PC-9 (cell line): Measurements from ENCODE around the gene CCDC18. TPM values are rescaled to one million over a fixed set of nuclear protein-coding genes. Genes with fewer than 3 reads are reported as not detected.

Experiments used
- BruUV-seq: library from RNA; stranded (reverse); fragments of 400-500 nt; replicated peaks from 2 replicates; lab custom pipeline; 2021; lab: Mats Ljungman, UMichigan
- CTCF ChIA-PET: fragments of 300-600 bp; sonication (Branson Sonifier 250); formaldehyde crosslinking; loops from one replicate; lab custom pipeline; 2022; ENCODE audit warnings: antibody characterized with exemption; lab: Charles Lee
- POLR2A ChIA-PET: fragments of 300-600 bp; sonication (Branson Sonifier 250); formaldehyde crosslinking; loops from one replicate; lab custom pipeline; 2022; ENCODE audit warnings: antibody characterized with exemption; ENCODE audit not compliant: unreplicated experiment; lab: Charles Lee
- DNase-seq, 2 experiments: peaks; one replicate each; pipeline versions ENCODE4 v3.0.0 to v3.0.0-alpha.2; 2015 to 2022; ENCODE audit warnings: mixed read lengths in 1 of 2
- H2AFZ ChIP-seq: fragments of 200-600 bp; sonication (generic); 2 replicates; pipeline ENCODE4 v1.8.1; 2017; ENCODE audit warnings: antibody characterized with exemption
- H3F3A ChIP-seq: fragments of 200-600 bp; sonication (generic); 2 replicates; pipeline ENCODE4 v1.8.1; 2017; ENCODE audit warnings: antibody characterized with exemption, mild to moderate bottlenecking, low read depth; ENCODE audit not compliant: insufficient read depth
- H3K27ac ChIP-seq: fragments of 200-600 bp; sonication (generic); 2 replicates; pipeline ENCODE4 v1.6.1; 2016; ENCODE audit warnings: mixed run types
- H3K27me3 ChIP-seq: fragments of 200-600 bp; sonication (generic); 2 replicates; pipeline ENCODE4 v1.6.1; 2016; ENCODE audit warnings: low read depth, mixed run types; ENCODE audit not compliant: insufficient read depth
- H3K36me3 ChIP-seq: fragments of 200-600 bp; sonication (generic); 2 replicates; pipeline ENCODE4 v1.6.1; 2016; ENCODE audit warnings: low read depth, mixed run types
- H3K4me1 ChIP-seq: fragments of 200-600 bp; sonication (generic); replicated peaks from 2 replicates; pipeline ENCODE4 v1.6.1; 2016; ENCODE audit warnings: mixed run types; ENCODE audit not compliant: insufficient read depth
- H3K4me2 ChIP-seq: fragments of 200-600 bp; sonication (generic); 2 replicates; pipeline ENCODE4 v1.6.1; 2017; ENCODE audit warnings: mixed run types
- H3K4me3 ChIP-seq: fragments of 200-600 bp; sonication (generic); 2 replicates; pipeline ENCODE4 v1.6.1; 2016; ENCODE audit warnings: mixed run types
- H3K79me2 ChIP-seq: fragments of 200-600 bp; sonication (generic); 2 replicates; pipeline ENCODE4 v1.6.1; 2017; ENCODE audit warnings: low read depth, mixed run types
- H3K9me2 ChIP-seq: fragments of 200-600 bp; sonication (generic); 2 replicates; pipeline ENCODE4 v1.8.1; 2017; ENCODE audit warnings: mild to moderate bottlenecking; ENCODE audit not compliant: insufficient read depth
- H3K9me3 ChIP-seq: fragments of 200-600 bp; sonication (generic); 2 replicates; pipeline ENCODE4 v1.8.1; 2016; ENCODE audit warnings: low read depth; ENCODE audit not compliant: insufficient read depth
- H4K20me1 ChIP-seq: fragments of 200-600 bp; sonication (generic); 2 replicates; pipeline ENCODE4 v1.8.1; 2017; ENCODE audit not compliant: insufficient read depth
- EZH2 ChIP-seq: fragments of 200-600 bp; sonication (generic); IDR thresholded peaks from 2 replicates; pipeline ENCODE4 v1.8.0; 2017; ENCODE audit warnings: antibody characterized with exemption, low read depth
- intact Hi-C: fragments of 100-400 bp; cut with micrococcal nuclease; formaldehyde crosslinking; loops from one replicate; pipeline ENCODE4 v1.10.0; 2022; ENCODE audit not compliant: unreplicated experiment
- total RNA-seq: library from RNA; stranded (reverse); gene quantifications from 2 replicates; pipeline ENCODE4 v1.2.3, GENCODE V29; 2021
- TF ChIP-seq, protein P1 (sequence below): fragments of 200-600 bp; sonication (generic); conservative IDR thresholded peaks from 2 replicates; pipeline ENCODE4 v1.6.1; 2017; ENCODE audit warnings: mixed run types, antibody characterized with exemption, mild to moderate bottlenecking, moderate library complexity

Gene CCDC18
- total RNA-seq, 1 experiment from 2014 or later: 15.4 TPM

DNA sequence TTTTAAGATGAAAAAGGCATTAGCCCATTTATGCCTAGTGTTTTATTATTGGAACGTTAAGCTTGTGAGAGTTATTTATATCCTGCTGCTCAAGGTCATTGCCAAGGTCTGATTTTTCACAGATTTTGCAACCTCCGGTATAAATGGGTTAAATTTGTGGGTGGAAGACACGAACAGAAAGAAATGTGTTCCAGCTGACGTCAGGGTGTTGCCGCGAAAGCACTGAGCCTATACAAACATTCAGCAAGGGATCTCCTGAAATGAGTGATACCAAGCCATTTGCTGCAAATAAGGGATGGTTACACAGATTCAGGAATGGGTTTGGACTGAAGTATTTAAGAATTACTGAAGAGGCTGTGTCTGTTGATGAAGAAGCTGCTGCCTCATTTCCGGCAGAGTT is 32.5 kb upstream of the CCDC18 start:
- Histone ChIP-seq H3K9me2 (no peaks in the 10 kb centered on the region), H3K36me3 (peaks cover 42% of the 10 kb centered on the region), H3K27ac (no peak overlapping the region), H3K4me1 (no peaks in the 10 kb centered on the region), H3K4me2 (no peak overlapping the region), H4K20me1 (peaks cover 18% of the 10 kb centered on the region; the same call in 1 of the 2 replicates), H3K27me3 (no peaks in the 10 kb centered on the region), H3F3A (peaks cover 51% of the 10 kb centered on the region), H3K79me2 (no peaks in the 10 kb centered on the region), H3K9me3 (no peaks in the 10 kb centered on the region), H3K4me3 (no peak overlapping the region), H2AFZ (no peak overlapping the region)
- ChIA-PET CTCF (no interaction called here), POLR2A (interaction anchor here (0.6 to 0.7 kb wide), 2 partner anchors 98 to 377 kb away, joined by 3 to 5 read pairs; no protein-coding TSS in a partner anchor)
- DNase-seq: no peak
- no peak for TF ChIP-seq EZH2
- TF ChIP-seq, protein P1, sequence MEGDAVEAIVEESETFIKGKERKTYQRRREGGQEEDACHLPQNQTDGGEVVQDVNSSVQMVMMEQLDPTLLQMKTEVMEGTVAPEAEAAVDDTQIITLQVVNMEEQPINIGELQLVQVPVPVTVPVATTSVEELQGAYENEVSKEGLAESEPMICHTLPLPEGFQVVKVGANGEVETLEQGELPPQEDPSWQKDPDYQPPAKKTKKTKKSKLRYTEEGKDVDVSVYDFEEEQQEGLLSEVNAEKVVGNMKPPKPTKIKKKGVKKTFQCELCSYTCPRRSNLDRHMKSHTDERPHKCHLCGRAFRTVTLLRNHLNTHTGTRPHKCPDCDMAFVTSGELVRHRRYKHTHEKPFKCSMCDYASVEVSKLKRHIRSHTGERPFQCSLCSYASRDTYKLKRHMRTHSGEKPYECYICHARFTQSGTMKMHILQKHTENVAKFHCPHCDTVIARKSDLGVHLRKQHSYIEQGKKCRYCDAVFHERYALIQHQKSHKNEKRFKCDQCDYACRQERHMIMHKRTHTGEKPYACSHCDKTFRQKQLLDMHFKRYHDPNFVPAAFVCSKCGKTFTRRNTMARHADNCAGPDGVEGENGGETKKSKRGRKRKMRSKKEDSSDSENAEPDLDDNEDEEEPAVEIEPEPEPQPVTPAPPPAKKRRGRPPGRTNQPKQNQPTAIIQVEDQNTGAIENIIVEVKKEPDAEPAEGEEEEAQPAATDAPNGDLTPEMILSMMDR: no peak
- no TSS peak for BruUV-seq
- intact Hi-C loops: no loop called here

DNA sequence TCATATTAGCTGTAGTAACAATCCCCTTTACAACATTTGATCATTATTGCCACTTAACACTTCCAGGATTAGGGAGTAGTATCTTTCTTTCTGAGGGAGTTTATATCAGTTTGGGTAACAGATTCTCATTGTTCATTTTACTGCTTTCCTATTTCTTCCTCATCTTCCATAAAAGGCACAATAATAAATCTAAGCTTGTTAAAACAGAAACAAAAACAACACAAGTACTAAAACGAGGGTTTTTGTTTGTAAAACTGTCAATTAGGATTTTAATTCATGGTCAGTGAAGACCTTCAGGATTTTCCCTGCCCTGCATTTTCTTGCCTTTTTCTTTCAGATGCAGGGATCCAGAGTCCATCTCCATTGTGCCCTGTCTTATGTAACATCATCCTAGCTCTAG is 29.8 kb upstream of the CCDC18 start:
- Histone ChIP-seq H2AFZ (no peak overlapping the region), H3K4me2 (no peak overlapping the region), H3K27me3 (no peaks in the 10 kb centered on the region), H3K4me3 (no peak overlapping the region), H4K20me1 (peaks cover 23% of the 10 kb centered on the region; the same call in 1 of the 2 replicates), H3K36me3 (peaks cover 65% of the 10 kb centered on the region), H3K79me2 (no peaks in the 10 kb centered on the region), H3K9me2 (peaks cover 3% of the 10 kb centered on the region; the same call in 1 of the 2 replicates), H3F3A (peaks cover 56% of the 10 kb centered on the region), H3K4me1 (no peaks in the 10 kb centered on the region), H3K9me3 (no peaks in the 10 kb centered on the region), H3K27ac (no peak overlapping the region)
- CTCF ChIA-PET: no interaction called here
- no TSS peak for BruUV-seq
- TF ChIP-seq, protein P1: no peak
- TF ChIP-seq EZH2: no peak
- no peak for DNase-seq
- POLR2A ChIA-PET: no interaction called here
- intact Hi-C loops: no loop called here

DNA sequence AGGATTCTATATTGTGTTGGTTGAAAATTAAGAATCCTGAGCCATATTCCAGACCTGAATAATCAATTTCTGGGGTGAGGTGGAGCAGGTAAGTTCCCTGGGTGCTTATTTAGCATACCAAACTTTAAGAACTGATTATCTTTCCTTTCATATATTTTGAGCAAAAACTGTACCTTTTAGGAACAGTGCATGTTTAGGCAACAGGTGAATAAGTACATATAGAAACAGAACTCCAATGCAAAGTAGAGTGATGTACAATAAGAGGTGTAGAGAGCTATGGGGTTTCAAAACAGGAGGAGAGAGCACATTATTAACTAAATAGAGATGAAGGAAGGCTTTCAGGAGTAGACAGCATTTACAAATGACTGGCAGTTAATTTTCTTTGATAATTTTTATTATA is 29.1 kb upstream of the CCDC18 start:
- H3K27me3 ChIP-seq: no peaks in the 10 kb centered on the region
- no peaks in the 10 kb centered on the region for H3K9me3 ChIP-seq
- H3K27ac ChIP-seq: no peak overlapping the region
- intact Hi-C loops: no loop called here
- ChIA-PET CTCF (no interaction called here), POLR2A (interaction anchor here (0.5 kb wide), 1 partner anchor 16 kb away, joined by 3 read pairs; no protein-coding TSS in a partner anchor)
- BruUV-seq: no TSS peak
- peaks cover 66% of the 10 kb centered on the region for H3K36me3 ChIP-seq
- H3K4me3 ChIP-seq: no peak overlapping the region
- no peaks in the 10 kb centered on the region for H3K79me2 ChIP-seq
- no peak overlapping the region for H2AFZ ChIP-seq
- peaks cover 23% of the 10 kb centered on the region; the same call in 1 of the 2 replicates for H4K20me1 ChIP-seq
- DNase-seq: no peak
- H3K4me1 ChIP-seq: no peaks in the 10 kb centered on the region
- peaks cover 3% of the 10 kb centered on the region; the same call in 1 of the 2 replicates for H3K9me2 ChIP-seq
- H3F3A ChIP-seq: peaks cover 55% of the 10 kb centered on the region
- no peak overlapping the region for H3K4me2 ChIP-seq
- no peak for TF ChIP-seq EZH2
- TF ChIP-seq, protein P1: no peak
